OCI-LY1 (cell line): ENCODE results near the gene ZFHX3.
A peak's percentile ranks its signal among the peaks of the same experiment; 100 is the strongest.

Experiments
- H2AFZ ChIP-seq: fragments of 200-600 bp; sonication (generic), shearing (Covaris generic); 2 replicates; pipeline ENCODE4 v1.6.0; 2014; ENCODE audit warnings: antibody characterized with exemption, mild to moderate bottlenecking, low read length
- H3F3A ChIP-seq: fragments of 200-600 bp; sonication (generic), shearing (Covaris generic); 2 replicates; pipeline ENCODE4 v1.6.0; 2014; ENCODE audit warnings: mild to moderate bottlenecking, antibody characterized with exemption, low read length, moderate library complexity; ENCODE audit not compliant: insufficient read depth
- H3K27ac ChIP-seq: fragments of 200-600 bp; sonication (generic); 2 replicates; pipeline ENCODE4 v1.5.1; 2014; ENCODE audit warnings: low read length, mixed run types, mild to moderate bottlenecking, low read depth; ENCODE audit not compliant: poor library complexity, severe bottlenecking
- H3K27me3 ChIP-seq: fragments of 200-600 bp; sonication (generic); 2 replicates; pipeline ENCODE4 v1.6.0; 2014; ENCODE audit warnings: antibody characterized with exemption, mild to moderate bottlenecking, low read length, moderate library complexity; ENCODE audit not compliant: insufficient read depth
- H3K36me3 ChIP-seq: fragments of 200-600 bp; sonication (generic); 2 replicates; pipeline ENCODE4 v1.6.1; 2014; ENCODE audit warnings: mild to moderate bottlenecking, antibody characterized with exemption, low read length, moderate library complexity, mixed read lengths; ENCODE audit not compliant: insufficient read depth
- H3K4me1 ChIP-seq: fragments of 200-600 bp; sonication (generic); 2 replicates; pipeline ENCODE4 v1.5.1; 2014; ENCODE audit warnings: mild to moderate bottlenecking, low read length, moderate library complexity; ENCODE audit not compliant: insufficient read depth, severe bottlenecking
- H3K4me2 ChIP-seq: fragments of 200-600 bp; sonication (generic), shearing (Covaris generic); 2 replicates; pipeline ENCODE4 v1.6.1; 2014; ENCODE audit warnings: low read length
- H3K4me3 ChIP-seq: fragments of 200-600 bp; sonication (generic); 2 replicates; pipeline ENCODE4 v1.5.1; 2014; ENCODE audit warnings: low read length, low read depth, mild to moderate bottlenecking, mixed read lengths; ENCODE audit not compliant: poor library complexity, severe bottlenecking
- H3K79me2 ChIP-seq: fragments of 200-600 bp; shearing (Covaris generic); 2 replicates; pipeline ENCODE4 v1.6.1; 2016; ENCODE audit warnings: mixed run types, low read length, mixed read lengths; ENCODE audit not compliant: insufficient read depth
- H3K9ac ChIP-seq: fragments of 200-600 bp; sonication (generic), shearing (Covaris generic); 2 replicates; pipeline ENCODE4 v1.6.1; 2014; ENCODE audit warnings: mild to moderate bottlenecking, low read length, mixed read lengths
- H3K9me2 ChIP-seq: fragments of 200-600 bp; sonication (generic), shearing (Covaris generic); 2 replicates; pipeline ENCODE4 v1.6.1; 2014; ENCODE audit warnings: low read depth, mild to moderate bottlenecking, low read length, mixed read lengths
- H3K9me3 ChIP-seq: fragments of 200-600 bp; shearing (Covaris generic); 2 replicates; pipeline ENCODE4 v1.6.1; 2014; ENCODE audit warnings: low read length, mixed read lengths
- H4K20me1 ChIP-seq: fragments of 200-600 bp; sonication (generic), shearing (Covaris generic); 2 replicates; pipeline ENCODE4 v1.6.0; 2016; ENCODE audit warnings: mild to moderate bottlenecking, low read length; ENCODE audit not compliant: insufficient read depth
- EZH2 ChIP-seq: fragments of 200-600 bp; sonication (generic), shearing (Covaris generic); IDR thresholded peaks from 2 replicates; pipeline ENCODE4 v1.8.0; 2017; ENCODE audit warnings: borderline replicate concordance, mixed run types, mild to moderate bottlenecking, antibody characterized with exemption, low read length, moderate library complexity, mixed read lengths
- TF ChIP-seq, protein P1 (sequence below): fragments of 200-600 bp; sonication (generic), shearing (Covaris generic); IDR thresholded peaks from 2 replicates; pipeline ENCODE4 v1.5.1; 2017; ENCODE audit warnings: mild to moderate bottlenecking, antibody characterized with exemption, low read length, moderate library complexity, mixed read lengths

The ZFHX3 gene

DNA sequence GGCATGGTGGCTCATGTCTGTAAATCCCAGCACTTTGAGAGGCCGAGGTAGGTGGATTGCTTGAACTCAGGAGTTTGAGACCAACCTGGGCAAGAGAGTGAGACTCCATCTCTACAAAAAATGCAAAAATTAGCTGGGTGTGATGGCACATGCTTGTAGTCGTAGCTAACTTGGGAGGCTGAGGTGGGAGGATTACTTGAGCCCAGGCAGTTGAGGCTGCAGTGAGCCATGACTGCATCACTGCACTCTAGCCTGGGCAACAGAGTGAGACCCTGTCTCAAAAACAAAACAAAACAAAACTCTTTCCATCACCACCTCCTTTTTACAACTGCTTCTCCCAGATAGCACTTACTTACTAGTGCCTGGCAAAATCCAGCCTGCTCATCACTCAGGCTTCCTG, 214.0 kb downstream of the ZFHX3 start:
- Histone ChIP-seq H3K4me2 (no peak overlapping the region), H3K27me3 (no peaks in the 10 kb centered on the region), H3K4me1 (no peaks in the 10 kb centered on the region), H3K9ac (no peak overlapping the region), H4K20me1 (no peaks in the 10 kb centered on the region), H3K79me2 (no peaks in the 10 kb centered on the region), H3F3A (no peaks in the 10 kb centered on the region), H3K27ac (no peak overlapping the region), H2AFZ (no peak overlapping the region), H3K36me3 (no peaks in the 10 kb centered on the region), H3K4me3 (no peak overlapping the region), H3K9me3 (no peaks in the 10 kb centered on the region), H3K9me2 (no peaks in the 10 kb centered on the region)
- TF ChIP-seq, protein P1, sequence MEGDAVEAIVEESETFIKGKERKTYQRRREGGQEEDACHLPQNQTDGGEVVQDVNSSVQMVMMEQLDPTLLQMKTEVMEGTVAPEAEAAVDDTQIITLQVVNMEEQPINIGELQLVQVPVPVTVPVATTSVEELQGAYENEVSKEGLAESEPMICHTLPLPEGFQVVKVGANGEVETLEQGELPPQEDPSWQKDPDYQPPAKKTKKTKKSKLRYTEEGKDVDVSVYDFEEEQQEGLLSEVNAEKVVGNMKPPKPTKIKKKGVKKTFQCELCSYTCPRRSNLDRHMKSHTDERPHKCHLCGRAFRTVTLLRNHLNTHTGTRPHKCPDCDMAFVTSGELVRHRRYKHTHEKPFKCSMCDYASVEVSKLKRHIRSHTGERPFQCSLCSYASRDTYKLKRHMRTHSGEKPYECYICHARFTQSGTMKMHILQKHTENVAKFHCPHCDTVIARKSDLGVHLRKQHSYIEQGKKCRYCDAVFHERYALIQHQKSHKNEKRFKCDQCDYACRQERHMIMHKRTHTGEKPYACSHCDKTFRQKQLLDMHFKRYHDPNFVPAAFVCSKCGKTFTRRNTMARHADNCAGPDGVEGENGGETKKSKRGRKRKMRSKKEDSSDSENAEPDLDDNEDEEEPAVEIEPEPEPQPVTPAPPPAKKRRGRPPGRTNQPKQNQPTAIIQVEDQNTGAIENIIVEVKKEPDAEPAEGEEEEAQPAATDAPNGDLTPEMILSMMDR: no peak
- TF ChIP-seq EZH2: no peak

DNA sequence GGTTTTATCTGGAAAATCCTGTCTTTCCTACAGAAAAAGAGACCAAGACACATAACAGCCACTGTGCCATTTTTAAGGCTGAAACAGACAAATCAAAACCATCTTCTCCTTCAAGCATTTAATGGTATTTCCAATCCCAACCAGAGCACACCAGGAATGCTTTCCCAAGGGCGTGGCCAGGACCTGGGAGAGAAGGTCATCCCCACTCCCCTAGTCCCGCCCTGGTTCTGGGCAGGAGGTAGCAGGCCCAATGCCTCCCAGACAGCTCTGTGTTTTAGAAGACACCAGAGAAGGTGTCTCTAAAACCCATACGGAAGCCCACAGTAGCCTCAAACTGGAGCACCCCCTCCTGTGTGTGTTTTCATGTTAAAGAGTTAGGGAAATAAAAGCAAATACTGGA, 214.4 kb downstream of the ZFHX3 start:
- Histone ChIP-seq H3F3A (no peaks in the 10 kb centered on the region), H3K4me2 (no peak overlapping the region), H2AFZ (no peak overlapping the region), H3K9ac (no peak overlapping the region), H3K79me2 (no peaks in the 10 kb centered on the region), H3K4me3 (no peak overlapping the region), H4K20me1 (no peaks in the 10 kb centered on the region), H3K9me2 (no peaks in the 10 kb centered on the region), H3K9me3 (no peaks in the 10 kb centered on the region), H3K36me3 (no peaks in the 10 kb centered on the region), H3K4me1 (no peaks in the 10 kb centered on the region), H3K27ac (no peak overlapping the region), H3K27me3 (no peaks in the 10 kb centered on the region)
- TF ChIP-seq, protein P1: no peak
- no peak for TF ChIP-seq EZH2

DNA sequence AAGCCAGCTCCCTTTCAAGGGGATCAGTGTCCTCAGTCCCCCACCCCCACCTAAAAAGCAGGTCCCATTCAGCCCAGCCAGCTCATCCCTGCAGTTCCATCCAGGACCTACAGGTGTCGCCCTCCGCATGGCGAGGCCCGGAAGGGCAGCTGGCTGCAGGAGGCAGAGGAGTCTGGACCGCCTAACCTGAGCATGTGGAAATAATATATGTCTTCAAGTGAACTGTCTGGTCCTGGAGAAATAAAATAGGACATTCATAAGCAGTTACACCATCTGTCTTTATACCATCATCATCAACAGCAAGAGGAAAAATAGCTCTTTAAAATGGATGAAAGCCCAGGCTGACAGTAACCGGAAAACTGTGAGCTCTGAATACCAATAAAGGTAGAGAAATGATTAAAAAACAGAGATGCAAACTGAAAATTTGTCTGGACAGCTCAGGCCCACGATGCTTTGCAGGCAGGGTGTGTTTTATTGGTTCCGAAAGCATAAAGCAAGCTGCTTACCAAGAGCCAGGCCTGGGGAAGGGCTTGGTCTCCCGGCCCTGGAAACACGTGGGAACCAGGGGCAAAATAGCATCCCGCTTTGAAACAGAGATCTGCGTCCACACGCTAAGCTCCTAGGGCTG, 215.2 kb downstream of the ZFHX3 start:
- Histone ChIP-seq H3K36me3 (no peaks in the 10 kb centered on the region), H3K4me2 (no peak overlapping the region), H2AFZ (no peak overlapping the region), H3K9me2 (no peaks in the 10 kb centered on the region), H3F3A (no peaks in the 10 kb centered on the region), H3K79me2 (no peaks in the 10 kb centered on the region), H3K27me3 (no peaks in the 10 kb centered on the region), H3K27ac (no peak overlapping the region), H4K20me1 (no peaks in the 10 kb centered on the region), H3K4me3 (no peak overlapping the region), H3K9me3 (no peaks in the 10 kb centered on the region), H3K9ac (no peak overlapping the region), H3K4me1 (no peaks in the 10 kb centered on the region)
- TF ChIP-seq, protein P1: peak; percentile 96
- no peak for TF ChIP-seq EZH2
